A673 (cell line): ENCODE data around the gene PRSS3. TPM values are rescaled to one million over a fixed set of nuclear protein-coding genes. Genes with fewer than 3 reads are reported as not detected.
"Not testable (repeated sequence)": the region's sequence is repeated elsewhere in the genome, so short reads cannot be mapped to it uniquely, and the experiment has no call there.

ENCODE experiments used
- BruUV-seq: library from RNA; stranded (reverse); fragments of 400-500 nt; replicated peaks from 2 replicates; lab custom pipeline; 2021; lab: Mats Ljungman, UMichigan
- CTCF ChIA-PET: fragments of 300-600 bp; sonication (Branson Sonifier 250); formaldehyde crosslinking; loops from one replicate; lab custom pipeline; 2022; ENCODE audit warnings: antibody characterized with exemption; lab: Charles Lee
- POLR2A ChIA-PET: fragments of 300-600 bp; sonication (Branson Sonifier 250); formaldehyde crosslinking; loops from one replicate; lab custom pipeline; 2022; ENCODE audit warnings: antibody characterized with exemption; ENCODE audit not compliant: low non-redundant PET; lab: Charles Lee
- DNase-seq: peaks from one replicate; pipeline ENCODE4 v3.0.0-alpha.2; 2015; ENCODE audit warnings: low spot score
- H3K27ac ChIP-seq: fragments of 200-600 bp; sonication (generic); 2 replicates; pipeline ENCODE4 v1.5.1; 2016; ENCODE audit warnings: mixed run types, low read depth, mild to moderate bottlenecking, mixed read lengths, antibody characterized with exemption, low read length; ENCODE audit not compliant: poor library complexity, severe bottlenecking
- H3K27me3 ChIP-seq: fragments of 200-600 bp; sonication (generic); replicated peaks from 2 replicates; pipeline ENCODE4 v1.6.1; 2017; ENCODE audit warnings: mixed run types, low read depth, mild to moderate bottlenecking, mixed read lengths, antibody characterized with exemption, low read length; ENCODE audit not compliant: insufficient read depth, poor library complexity
- H3K36me3 ChIP-seq: fragments of 200-600 bp; sonication (generic); 2 replicates; pipeline ENCODE4 v1.6.1; 2016; ENCODE audit warnings: mixed run types, mild to moderate bottlenecking, mixed read lengths, antibody characterized with exemption, low read length; ENCODE audit not compliant: insufficient read depth, poor library complexity, severe bottlenecking
- H3K4me1 ChIP-seq: fragments of 200-600 bp; sonication (generic); 2 replicates; pipeline ENCODE4 v1.6.1; 2017; ENCODE audit warnings: mixed run types, mild to moderate bottlenecking, mixed read lengths, antibody characterized with exemption, low read length; ENCODE audit not compliant: insufficient read depth, poor library complexity, severe bottlenecking
- H3K4me3 ChIP-seq: fragments of 200-600 bp; sonication (generic); 2 replicates; pipeline ENCODE4 v1.5.1; 2016; ENCODE audit warnings: low read depth, mixed run types, mild to moderate bottlenecking, mixed read lengths, low read length; ENCODE audit not compliant: poor library complexity, severe bottlenecking
- H3K9me3 ChIP-seq: fragments of 200-600 bp; sonication (generic); 2 replicates; pipeline ENCODE4 v1.6.1; 2016; ENCODE audit warnings: mixed run types, low read depth, mild to moderate bottlenecking, mixed read lengths, antibody characterized with exemption, low read length; ENCODE audit not compliant: poor library complexity, severe bottlenecking
- CTCF ChIP-seq: fragments of 300-800, 200-600 bp; sonication (generic); conservative IDR thresholded peaks from 2 replicates; pipeline ENCODE4 v1.5.1; 2017; ENCODE audit warnings: low read depth, mild to moderate bottlenecking, antibody characterized with exemption, low read length, moderate library complexity, mixed read lengths
- EZH2 ChIP-seq: fragments of 200-600 bp; sonication (generic); IDR thresholded peaks from 2 replicates; pipeline ENCODE4 v1.6.1; 2017; ENCODE audit warnings: borderline replicate concordance, low read depth, mild to moderate bottlenecking, mixed read lengths, antibody characterized with exemption, low read length; ENCODE audit not compliant: poor library complexity, severe bottlenecking
- intact Hi-C: fragments of 100-400 bp; cut with micrococcal nuclease; formaldehyde crosslinking; loops from one replicate; pipeline ENCODE4 v1.10.0; 2022; ENCODE audit not compliant: unreplicated experiment
- total RNA-seq: library from RNA; stranded (reverse); gene quantifications from 2 replicates; pipeline ENCODE4 v1.2.3, GENCODE V29; 2021

Gene PRSS3
- total RNA-seq, 1 experiment from 2014 or later = not detected

- H3K9me3 ChIP-seq, H3K27ac ChIP-seq, H3K4me3 ChIP-seq, H3K4me1 ChIP-seq, H3K36me3 ChIP-seq, DNase-seq, intact Hi-C loops, POLR2A ChIA-PET, H3K27me3 ChIP-seq, CTCF ChIA-PET, BruUV-seq: not testable (repeated sequence)
These were observed 11.8 kb downstream of the PRSS3 start for GRCh38 chr9:33807156-33807555.

- H3K4me1 ChIP-seq, H3K27ac ChIP-seq, BruUV-seq, intact Hi-C loops, H3K9me3 ChIP-seq, H3K27me3 ChIP-seq, DNase-seq, H3K36me3 ChIP-seq, CTCF ChIA-PET, H3K4me3 ChIP-seq, POLR2A ChIA-PET: not testable (repeated sequence)
These were observed 13.6 kb downstream of the PRSS3 start for GRCh38 chr9:33808979-33809322.

GRCh38 chr9:33809506-33809905 lies 14.1 kb downstream of the PRSS3 start:
- intact Hi-C loops = no loop called here
- peaks cover 7% of the 10 kb centered on the region for H3K4me1 ChIP-seq
- H3K9me3 ChIP-seq = no peaks in the 10 kb centered on the region
- H3K27ac ChIP-seq = no peak overlapping the region
- H3K36me3 ChIP-seq = no peaks in the 10 kb centered on the region
- DNase-seq = no peak
- no TSS peak for BruUV-seq
- H3K27me3 ChIP-seq = no peaks in the 10 kb centered on the region
- POLR2A ChIA-PET = no interaction called here
- H3K4me3 ChIP-seq = no peak overlapping the region
- CTCF ChIA-PET = no interaction called here
- TF ChIP-seq CTCF (no peak), EZH2 (no peak)

- Histone ChIP-seq H3K9me3 (no peaks in the 10 kb centered on the region), H3K27ac (peak overlapping the region; percentile 14), H3K4me1 (peaks cover 15% of the 10 kb centered on the region), H3K27me3 (no peaks in the 10 kb centered on the region), H3K4me3 (no peak overlapping the region), H3K36me3 (no peaks in the 10 kb centered on the region)
- BruUV-seq = no TSS peak
- CTCF ChIA-PET = interaction anchor here (0.5 to 2.3 kb wide), 21 partner anchors 11 to 1121 kb away, joined by 3 to 19 read pairs (median 4); no protein-coding TSS in a partner anchor
- intact Hi-C loops = loop anchor here (2.0 kb wide), 1 partner anchor 261 kb away; no protein-coding TSS in a partner anchor
- TF ChIP-seq EZH2 (no peak), CTCF (peak; percentile 70)
- peak; percentile 69 for DNase-seq
- POLR2A ChIA-PET = interaction anchor here (0.7 kb wide), 1 partner anchor 30 kb away, joined by 4 read pairs; no protein-coding TSS in a partner anchor
These were observed 18.6 kb downstream of the PRSS3 start for GRCh38 chr9:33813712-33814641.
